Measurements from ENCODE around the gene SMTNL2.
"Not testable (repeated sequence)": the region's sequence is repeated elsewhere in the genome, so short reads cannot be mapped to it uniquely, and the experiment has no call there.

The SMTNL2 gene

GRCh38 chr17:4626734-4627256 lies 42.5 kb downstream of the SMTNL2 start:
- in situ Hi-C loops (cut with HindIII; ENCODE audit: low sequenced_read_pairs): no loop called here

GRCh38 chr17:4631431-4631830 lies 47.1 kb downstream of the SMTNL2 start:
- in situ Hi-C loops (cut with HindIII; ENCODE audit: low sequenced_read_pairs): no loop called here

DNA sequence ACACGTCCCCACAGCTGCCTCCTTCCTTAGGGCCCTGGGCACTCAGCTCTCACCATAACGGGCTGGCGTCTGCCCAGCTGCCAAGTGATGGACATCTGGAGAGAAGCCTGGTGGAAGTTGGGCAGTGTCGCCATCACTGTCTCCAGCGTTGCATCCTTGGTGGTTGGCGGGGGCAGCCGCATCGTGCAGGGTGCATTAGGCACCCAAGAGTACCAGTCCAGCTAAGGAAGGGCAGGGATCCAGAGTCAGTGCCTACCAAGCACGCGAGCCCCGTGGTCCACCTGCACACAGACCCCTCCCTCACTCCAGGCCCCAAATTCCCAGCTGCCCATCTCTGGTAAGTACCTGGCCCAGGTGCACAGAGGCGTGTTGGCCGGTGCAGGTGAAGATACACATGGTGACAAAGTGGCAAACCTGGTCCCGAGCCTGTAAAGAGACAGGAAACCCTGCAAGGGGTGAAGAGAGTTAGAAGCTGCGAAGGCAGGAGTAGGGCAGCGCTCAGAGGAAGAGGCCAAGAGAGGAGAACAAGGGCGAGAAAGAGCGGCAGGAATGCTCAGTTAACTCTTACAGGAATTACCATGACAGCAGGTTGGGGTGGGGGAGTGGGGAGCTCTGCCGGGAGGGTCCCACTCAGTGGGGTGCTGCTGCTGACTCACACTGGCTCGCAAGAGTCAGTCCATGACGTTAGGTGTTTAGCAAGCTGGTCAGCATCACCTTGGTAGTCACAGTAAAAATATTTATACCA lies 47.7 kb downstream of the SMTNL2 start:
- in situ Hi-C loops (cut with HindIII; ENCODE audit: low sequenced_read_pairs): no loop called here

GRCh38 chr17:4632581-4632920 lies 48.2 kb downstream of the SMTNL2 start:
- in situ Hi-C loops (cut with HindIII; ENCODE audit: low sequenced_read_pairs): no loop called here

- in situ Hi-C loops (cut with HindIII; ENCODE audit: low sequenced_read_pairs): no loop called here
These were observed 49.3 kb downstream of the SMTNL2 start for GRCh38 chr17:4633643-4634042.

GRCh38 chr17:4634976-4635375 lies 50.6 kb downstream of the SMTNL2 start:
- in situ Hi-C loops (cut with HindIII; ENCODE audit: low sequenced_read_pairs): no loop called here

DNA sequence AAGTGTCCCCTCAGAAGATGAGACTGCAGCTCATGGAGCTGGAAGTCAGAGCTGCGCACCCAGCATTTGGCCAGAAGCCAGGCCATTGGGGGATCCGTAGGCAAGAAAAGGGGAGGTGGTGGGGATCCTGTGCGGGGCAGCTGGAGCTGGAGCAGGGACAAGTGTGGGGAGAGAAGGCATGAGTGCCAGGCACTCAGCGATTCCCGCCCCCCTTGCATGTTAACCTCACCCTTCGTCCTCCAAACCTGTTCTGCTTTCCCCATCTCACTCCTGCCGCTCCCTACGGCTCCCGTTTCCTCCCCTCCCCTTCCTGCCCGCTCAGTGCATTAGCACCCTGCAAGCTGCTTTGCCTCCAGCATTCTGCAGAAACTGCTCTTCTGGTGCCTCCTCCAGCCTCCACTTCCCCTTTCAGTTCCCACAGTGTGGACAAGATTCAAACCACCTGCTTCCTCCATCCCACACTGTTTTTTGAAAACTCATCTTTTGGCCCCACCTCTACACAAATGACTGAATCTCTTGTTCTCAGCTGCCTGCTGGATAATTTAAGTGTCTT lies 51.6 kb downstream of the SMTNL2 start:
- in situ Hi-C loops (cut with HindIII; ENCODE audit: low sequenced_read_pairs): no loop called here

GRCh38 chr17:4636474-4637100 lies 52.3 kb downstream of the SMTNL2 start:
- in situ Hi-C loops (cut with HindIII; ENCODE audit: low sequenced_read_pairs): no loop called here

DNA sequence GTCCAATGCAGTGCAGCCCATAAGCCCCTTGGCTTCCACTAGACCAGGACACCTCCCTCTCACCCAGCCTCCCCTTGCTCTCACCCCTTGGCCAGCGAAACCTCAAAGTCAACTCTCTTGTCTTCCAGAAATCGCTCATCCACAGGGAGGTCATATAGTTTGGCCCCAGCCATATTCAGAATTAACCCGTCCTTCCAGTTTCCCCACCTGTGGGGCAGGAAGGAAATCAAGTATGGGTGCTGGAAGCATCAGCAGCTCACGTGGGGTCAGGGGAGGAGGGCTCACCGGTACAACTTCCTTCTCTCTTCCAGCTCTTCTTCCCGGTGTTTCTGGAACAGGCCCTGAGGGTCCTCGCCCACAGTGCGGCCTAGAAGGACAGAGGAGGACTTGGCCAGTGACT lies 54.4 kb downstream of the SMTNL2 start:
- in situ Hi-C loops (cut with HindIII; ENCODE audit: low sequenced_read_pairs): not testable (repeated sequence)

- in situ Hi-C loops (cut with HindIII; ENCODE audit: low sequenced_read_pairs): not testable (repeated sequence)
These were observed 55.2 kb downstream of the SMTNL2 start for GRCh38 chr17:4639301-4640059.

GRCh38 chr17:4640569-4641188 lies 56.4 kb downstream of the SMTNL2 start:
- in situ Hi-C loops (cut with HindIII; ENCODE audit: low sequenced_read_pairs): not testable (repeated sequence)

DNA sequence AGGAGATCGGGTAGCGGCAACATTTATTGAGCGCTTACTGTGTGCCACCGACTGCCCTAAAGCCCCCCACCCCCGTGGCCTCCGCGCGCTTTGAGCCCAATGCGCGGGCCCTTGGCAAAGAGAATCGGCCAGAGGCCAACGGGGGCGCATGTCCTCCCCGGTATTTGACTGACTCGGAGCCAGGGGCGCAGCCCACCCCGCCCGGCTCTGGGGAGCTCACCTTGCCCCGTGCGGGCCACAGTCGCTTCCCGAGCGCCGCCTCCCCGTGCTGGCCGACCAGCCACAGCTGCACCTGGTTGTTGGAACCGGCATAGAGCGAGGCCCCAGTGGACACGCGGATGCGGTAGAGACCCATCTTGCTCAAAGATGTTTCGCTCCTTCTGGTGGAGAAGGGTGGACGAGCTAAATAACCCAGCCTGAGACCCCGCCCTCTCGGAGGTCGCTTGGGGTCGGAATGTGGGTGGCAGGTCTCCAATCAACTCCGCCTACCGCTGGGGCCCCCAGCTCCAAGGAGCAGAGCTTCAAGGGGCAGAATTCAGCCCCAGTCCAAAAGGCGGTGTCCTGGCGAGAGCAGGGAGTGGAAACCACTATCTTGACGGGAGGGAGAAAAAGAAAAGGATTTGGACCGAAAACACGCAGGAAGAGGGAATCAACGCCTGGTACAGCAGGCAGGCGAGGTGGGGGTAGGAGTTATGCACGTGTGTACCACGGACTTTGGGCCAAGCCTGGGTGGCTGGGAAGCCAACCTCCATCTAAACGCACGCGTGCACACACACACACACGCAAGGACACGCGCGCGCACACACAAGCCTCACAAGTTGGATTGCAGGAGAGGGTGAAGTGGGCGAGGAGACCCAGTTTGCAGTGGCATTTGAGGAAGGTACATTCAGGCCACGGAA lies 57.2 kb downstream of the SMTNL2 start, which contains the start of gene ALOX15:
TSS of gene ALOX15 (minus strand) at position 382 of the 899 bp plus-strand sequence. CDS start at position 355, 27 bp downstream.
- in situ Hi-C loops (cut with HindIII; ENCODE audit: low sequenced_read_pairs): no loop called here

- in situ Hi-C loops (cut with HindIII; ENCODE audit: low sequenced_read_pairs): no loop called here
These were observed 58.0 kb downstream of the SMTNL2 start for GRCh38 chr17:4642286-4642685.

DNA sequence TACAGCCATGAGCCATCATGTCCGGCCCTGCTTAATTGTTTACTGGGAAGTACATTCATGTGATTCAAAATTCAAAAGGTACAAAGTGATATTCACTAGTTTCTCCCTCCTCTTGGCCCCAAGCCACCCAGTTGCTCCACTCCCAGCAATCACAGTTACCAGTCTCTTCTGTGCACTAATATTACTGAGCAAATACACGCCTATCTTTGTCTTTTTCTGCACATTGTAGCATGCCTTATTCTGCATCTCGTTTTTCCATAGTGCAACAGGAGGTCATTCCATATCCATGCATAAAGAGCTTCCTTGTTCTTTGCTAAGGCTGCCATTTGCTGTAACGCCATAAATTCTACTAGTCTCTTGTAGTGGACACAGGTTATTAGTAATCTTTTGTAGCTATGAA lies 59.3 kb downstream of the SMTNL2 start:
- in situ Hi-C loops (cut with HindIII; ENCODE audit: low sequenced_read_pairs): no loop called here

DNA sequence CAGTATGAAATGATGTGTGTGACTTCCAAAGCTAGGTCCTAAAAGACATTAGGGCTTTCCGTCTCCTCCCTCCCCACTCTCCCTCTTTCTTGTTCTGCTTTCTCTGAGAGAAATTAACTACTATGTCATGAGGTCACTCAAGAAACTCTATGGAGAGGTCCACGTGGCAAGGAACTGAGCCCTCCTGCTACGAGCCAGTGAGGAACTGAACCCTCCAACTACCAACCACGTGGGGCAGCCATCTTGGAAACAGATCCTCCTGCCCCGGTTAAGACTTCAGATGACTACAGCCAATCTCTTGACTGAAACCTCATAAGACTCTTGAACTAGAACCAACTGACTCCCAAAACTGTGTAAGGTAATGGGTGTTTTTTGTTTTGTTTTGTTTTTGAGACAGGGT lies 61.3 kb downstream of the SMTNL2 start:
- in situ Hi-C loops (cut with HindIII; ENCODE audit: low sequenced_read_pairs): no loop called here

DNA sequence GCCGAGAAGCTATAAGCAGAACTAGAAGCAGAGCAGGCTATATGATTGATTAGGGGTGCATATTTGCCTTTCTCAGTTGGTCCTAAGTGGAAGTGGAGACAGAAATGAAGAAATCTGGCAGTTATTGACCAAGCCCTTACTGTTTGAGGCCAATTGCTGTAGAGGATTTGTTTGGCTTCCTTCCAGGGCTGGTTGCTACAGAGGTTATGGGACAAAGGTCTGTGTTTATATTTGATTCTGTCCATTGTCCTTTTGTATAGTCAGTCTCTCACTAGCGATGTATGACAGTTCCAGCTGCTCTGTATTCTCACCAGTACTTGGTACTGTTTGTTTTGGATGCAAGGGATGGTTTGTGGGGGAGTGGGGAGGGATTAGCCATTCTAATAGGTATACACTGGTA lies 64.4 kb downstream of the SMTNL2 start:
- in situ Hi-C loops (cut with HindIII; ENCODE audit: low sequenced_read_pairs): no loop called here

GRCh38 chr17:4652997-4653396 lies 68.7 kb downstream of the SMTNL2 start:
- in situ Hi-C loops (cut with HindIII; ENCODE audit: low sequenced_read_pairs): loop anchor here (10.0 kb wide), 1 partner anchor 72 kb away; no protein-coding TSS in a partner anchor

- in situ Hi-C loops (cut with HindIII; ENCODE audit: low sequenced_read_pairs): loop anchor here (10.0 kb wide), 1 partner anchor 69 kb away; no protein-coding TSS in a partner anchor
These were observed 71.6 kb downstream of the SMTNL2 start for GRCh38 chr17:4655933-4656332.

DNA sequence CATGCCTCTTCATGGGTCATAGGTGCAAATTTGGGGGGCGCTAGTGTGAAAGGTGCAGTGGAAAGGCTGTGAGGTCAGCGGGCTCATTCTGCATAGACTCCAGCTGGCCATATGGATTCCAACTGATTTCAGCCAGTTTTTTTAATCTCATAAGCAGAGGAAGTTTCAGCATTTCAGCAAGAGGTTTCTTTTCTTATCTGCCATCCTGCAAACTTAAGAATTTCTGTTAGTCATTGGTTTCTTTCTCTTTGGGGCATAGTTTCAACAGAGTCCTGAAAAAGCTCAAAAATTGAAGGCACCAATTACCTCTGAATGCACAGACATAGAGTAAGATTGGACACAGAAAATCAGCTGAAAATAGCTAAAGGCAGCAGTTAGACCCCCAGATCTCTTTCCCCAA lies 73.3 kb downstream of the SMTNL2 start:
- in situ Hi-C loops (cut with HindIII; ENCODE audit: low sequenced_read_pairs): loop anchor here (10.0 kb wide), 1 partner anchor 67 kb away; no protein-coding TSS in a partner anchor
